ENCODE data around the gene PHLDA1.

The PHLDA1 gene

GRCh38 chr12:75986001-75986746, 45.4 kb downstream of the PHLDA1 start:
- DNase-seq (ENCODE audit: low read depth, low spot score), result peak; percentile 19

- DNase-seq (ENCODE audit: low read depth, low spot score), result no peak
Measured at GRCh38 chr12:75985566-75985965, 46.0 kb downstream of the PHLDA1 start.

DNA sequence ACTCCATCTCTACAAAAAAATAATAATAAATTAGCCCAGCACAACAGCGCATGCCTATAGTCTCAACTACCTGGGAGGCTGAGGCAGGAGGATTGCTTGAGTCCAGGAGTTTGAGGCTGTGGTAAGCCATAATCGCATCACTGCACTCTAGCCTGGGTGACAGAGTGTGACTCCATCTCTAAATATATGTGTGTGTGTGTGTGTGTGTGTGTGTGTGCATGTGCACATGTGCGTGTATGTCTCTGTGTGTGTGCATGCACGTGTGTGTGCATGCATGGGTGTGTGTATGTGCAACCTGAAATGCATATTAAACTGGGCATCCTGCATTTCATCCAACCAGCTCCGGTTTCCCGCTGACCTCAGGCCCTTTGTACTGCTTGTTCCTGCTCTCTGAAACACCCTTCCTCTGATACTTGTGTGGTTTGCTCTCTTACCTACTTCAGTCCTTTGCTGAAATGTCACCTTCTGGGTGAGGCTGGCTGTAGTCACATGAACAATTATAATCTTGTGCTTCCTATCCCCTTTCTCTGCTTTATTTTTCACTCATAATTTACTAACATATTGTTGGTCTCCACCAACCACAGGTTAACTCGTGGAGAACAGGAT, 46.9 kb downstream of the PHLDA1 start:
- DNase-seq (ENCODE audit: low read depth, low spot score), result no peak

GRCh38 chr12:75983851-75984250, 47.7 kb downstream of the PHLDA1 start:
- peak; percentile 32 for DNase-seq (ENCODE audit: low read depth, low spot score)

DNA sequence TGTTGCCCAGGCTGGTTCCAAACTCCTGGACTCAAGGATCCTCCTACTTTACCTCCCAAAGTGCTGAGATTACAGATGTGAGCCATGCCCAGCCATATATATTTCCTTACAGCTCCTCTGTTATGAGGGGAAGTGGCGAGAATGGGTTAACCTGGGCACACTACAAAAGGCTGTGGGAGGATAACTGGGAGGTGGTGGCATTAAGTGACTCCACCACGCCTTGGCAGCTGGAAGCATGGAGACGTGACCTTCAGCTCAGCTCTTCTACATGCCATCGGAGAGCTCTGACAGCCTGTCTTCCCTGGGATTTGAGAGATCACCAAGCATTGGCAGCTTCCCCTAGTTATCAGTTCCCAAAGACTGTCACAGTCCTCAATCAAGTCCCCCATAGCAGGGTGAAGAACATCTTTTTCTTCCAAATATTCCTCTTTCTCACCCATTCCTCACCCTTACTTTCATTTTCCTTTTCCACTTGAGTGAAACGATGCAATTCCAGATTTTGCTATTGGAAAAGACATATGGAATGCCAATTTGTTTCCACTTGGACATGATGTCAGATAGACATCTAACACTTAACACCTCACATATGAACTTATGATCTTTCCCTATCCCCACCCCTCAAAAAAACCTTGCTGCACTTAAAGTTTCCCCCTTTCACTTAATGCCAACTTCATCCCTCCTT, 48.5 kb downstream of the PHLDA1 start:
- no peak for DNase-seq (ENCODE audit: low read depth, low spot score)

GRCh38 chr12:75982169-75982564, 49.4 kb downstream of the PHLDA1 start:
- peak; percentile 39 for DNase-seq (ENCODE audit: low read depth, low spot score)

DNA sequence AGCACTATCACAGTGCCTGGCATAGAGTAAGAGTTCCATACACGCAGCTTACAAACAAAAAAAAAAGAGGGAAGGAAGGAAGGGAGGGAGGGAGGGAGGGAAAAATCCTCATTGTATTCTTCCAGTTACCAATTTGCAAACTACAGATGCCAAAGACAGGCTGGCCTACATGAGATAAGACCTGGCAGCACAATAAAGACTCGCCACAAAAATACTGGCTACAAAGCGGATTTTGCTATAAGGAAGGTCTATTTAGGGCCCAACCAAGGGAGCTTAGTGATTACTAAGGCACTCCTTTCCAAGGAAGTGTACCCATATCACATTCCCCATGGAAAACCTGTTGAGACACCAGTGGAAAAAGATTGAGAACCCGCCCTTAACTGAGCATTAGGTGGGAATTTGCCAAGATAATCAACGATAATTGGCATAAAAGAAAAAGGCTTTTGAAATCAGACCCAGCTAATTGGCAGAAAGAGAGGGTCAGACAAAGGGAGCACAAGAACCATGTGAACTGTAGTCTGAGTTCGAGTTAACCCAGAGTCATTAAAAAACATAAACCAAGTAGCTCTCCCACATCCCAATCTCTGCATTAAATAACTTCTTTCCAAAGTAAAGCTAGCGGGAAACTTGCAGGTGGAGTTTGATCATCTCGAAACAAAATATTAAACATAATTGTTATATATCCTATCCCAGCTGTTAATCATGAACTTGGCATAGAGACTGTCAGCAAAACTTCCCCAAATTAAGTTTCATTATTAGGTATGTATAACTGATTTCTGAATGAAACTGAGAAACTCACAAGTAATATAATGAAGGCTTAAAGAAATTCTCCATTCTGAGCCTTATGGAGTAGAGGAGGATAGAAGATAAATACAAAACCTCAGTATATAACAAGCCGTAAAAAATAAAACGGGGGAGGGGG, 50.1 kb downstream of the PHLDA1 start:
- DNase-seq (ENCODE audit: low read depth, low spot score), result no peak

- DNase-seq (ENCODE audit: low read depth, low spot score), result no peak
Measured at GRCh38 chr12:75979181-75979580, 52.4 kb downstream of the PHLDA1 start.

DNA sequence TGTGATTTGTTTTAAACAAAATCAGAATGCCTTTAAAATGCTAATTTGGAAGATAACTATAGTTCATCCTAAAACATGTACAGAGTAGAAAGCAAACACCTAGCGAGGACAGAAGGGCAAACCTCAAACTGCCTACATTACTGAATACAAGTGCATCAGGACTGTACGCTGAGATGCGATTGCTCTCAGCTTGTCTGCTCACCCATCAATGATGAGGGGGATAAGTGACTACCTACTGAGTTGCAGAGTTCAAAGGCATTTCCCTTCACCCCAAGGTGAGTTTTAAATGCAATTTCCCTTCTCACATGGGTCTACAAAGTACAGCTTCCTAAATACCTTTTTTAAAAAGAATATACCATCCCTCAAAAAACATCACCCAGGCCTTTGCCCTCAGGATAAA, 52.9 kb downstream of the PHLDA1 start:
- no peak for DNase-seq (ENCODE audit: low read depth, low spot score)

GRCh38 chr12:75977952-75978671, 53.5 kb downstream of the PHLDA1 start:
- peak; percentile 74 for DNase-seq (ENCODE audit: low read depth, low spot score)

DNA sequence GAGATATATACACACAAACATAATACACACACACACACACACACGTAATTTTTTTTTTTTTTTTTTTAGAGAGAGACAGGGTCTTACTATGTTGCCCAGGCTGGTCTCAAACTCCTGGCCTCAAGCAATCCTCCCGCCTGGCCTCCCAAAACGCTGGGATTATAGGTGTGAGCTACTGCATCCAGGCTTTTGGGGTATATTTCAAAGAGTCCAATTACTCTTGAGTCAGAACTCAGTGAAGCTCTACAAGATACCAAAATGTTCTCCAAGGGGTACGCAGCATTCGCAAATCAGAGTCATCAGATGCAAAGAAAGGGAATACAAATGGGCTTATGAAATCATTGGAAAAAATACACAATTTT, 54.0 kb downstream of the PHLDA1 start:
- no peak for DNase-seq (ENCODE audit: low read depth, low spot score)

DNA sequence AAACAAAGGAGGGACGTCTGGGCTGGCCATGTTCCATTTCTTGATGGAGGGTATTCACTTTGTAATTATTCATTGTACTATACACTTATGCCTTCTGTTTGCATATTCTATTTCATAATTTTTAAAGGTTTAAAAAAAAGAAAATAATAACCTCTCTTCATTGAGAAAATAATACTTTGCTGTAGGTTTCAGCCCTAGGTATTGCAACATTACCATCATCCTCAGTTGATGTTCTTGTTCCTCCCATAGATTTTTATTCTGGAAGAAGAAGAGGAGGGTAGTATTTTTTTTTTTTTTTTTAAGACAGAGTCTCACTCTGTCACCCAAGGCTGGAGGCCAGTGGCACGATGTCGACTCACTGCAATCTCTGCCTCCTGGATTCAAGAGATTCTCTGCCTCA, 54.7 kb downstream of the PHLDA1 start:
- no peak for DNase-seq (ENCODE audit: low read depth, low spot score)

- no peak for DNase-seq (ENCODE audit: low read depth, low spot score)
Measured at GRCh38 chr12:75976113-75976512, 55.5 kb downstream of the PHLDA1 start.

- DNase-seq (ENCODE audit: low read depth, low spot score), result no peak
Measured at GRCh38 chr12:75975702-75976101, 55.9 kb downstream of the PHLDA1 start.
